Cardiac fibroblast (primary cell): Measurements from ENCODE around the gene FFAR3.
"Not testable (repeated sequence)": the region's sequence is repeated elsewhere in the genome, so short reads cannot be mapped to it uniquely, and the experiment has no call there.

Source experiments
- DNase-seq, 2 donors: peaks; one replicate each; pipeline versions ENCODE4 v3.0.0 to v3.0.0-alpha.2; 2010; ENCODE audit warnings: low read depth in 2 of 2
- H3K4me3 ChIP-seq, 2 donors: replicated peaks in 1 of 2; 1 replicate in 1 of 2; 2 replicates in 1 of 2; pipeline ENCODE4 v1.5.1; 2011; ENCODE audit warnings: low read depth in 2 of 2, low read length in 2 of 2, mild to moderate bottlenecking in 2 of 2, moderate library complexity in 1 of 2
- TF ChIP-seq, protein P1 (sequence below): IDR thresholded peaks from one replicate; pipeline ENCODE4 v1.5.1; 2011; ENCODE audit warnings: low read depth, mild to moderate bottlenecking, low read length, inconsistent platforms

The FFAR3 gene

DNA sequence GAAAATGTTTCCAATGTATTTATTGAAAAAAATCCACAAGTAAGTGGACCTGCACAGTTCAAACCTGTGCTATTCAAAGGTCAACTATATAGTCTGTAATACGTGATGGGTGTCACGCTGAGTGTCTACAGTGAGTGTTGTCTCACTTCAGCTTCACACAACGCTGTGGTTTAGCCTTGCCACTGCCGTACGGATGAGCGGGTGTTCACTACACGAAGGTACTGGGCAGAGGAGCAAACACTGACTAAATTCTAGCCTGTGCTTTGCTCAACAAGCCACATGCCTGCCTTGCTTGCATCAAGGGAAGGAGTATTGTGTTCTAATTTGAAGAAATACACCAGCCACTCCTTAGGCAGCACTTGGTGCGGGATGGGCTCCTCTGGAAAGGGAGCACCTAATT, 3.4 kb upstream of the FFAR3 start:
- no peak for DNase-seq
- no peak overlapping the region for H3K4me3 ChIP-seq
- TF ChIP-seq, protein P1, sequence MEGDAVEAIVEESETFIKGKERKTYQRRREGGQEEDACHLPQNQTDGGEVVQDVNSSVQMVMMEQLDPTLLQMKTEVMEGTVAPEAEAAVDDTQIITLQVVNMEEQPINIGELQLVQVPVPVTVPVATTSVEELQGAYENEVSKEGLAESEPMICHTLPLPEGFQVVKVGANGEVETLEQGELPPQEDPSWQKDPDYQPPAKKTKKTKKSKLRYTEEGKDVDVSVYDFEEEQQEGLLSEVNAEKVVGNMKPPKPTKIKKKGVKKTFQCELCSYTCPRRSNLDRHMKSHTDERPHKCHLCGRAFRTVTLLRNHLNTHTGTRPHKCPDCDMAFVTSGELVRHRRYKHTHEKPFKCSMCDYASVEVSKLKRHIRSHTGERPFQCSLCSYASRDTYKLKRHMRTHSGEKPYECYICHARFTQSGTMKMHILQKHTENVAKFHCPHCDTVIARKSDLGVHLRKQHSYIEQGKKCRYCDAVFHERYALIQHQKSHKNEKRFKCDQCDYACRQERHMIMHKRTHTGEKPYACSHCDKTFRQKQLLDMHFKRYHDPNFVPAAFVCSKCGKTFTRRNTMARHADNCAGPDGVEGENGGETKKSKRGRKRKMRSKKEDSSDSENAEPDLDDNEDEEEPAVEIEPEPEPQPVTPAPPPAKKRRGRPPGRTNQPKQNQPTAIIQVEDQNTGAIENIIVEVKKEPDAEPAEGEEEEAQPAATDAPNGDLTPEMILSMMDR, result no peak

- TF ChIP-seq, protein P1, result no peak
- no peak overlapping the region for H3K4me3 ChIP-seq
- DNase-seq, result peak in 1 of 2 donors; percentile 29
These were observed 2.3 kb upstream of the FFAR3 start for GRCh38 chr19:35355791-35356460.

DNA sequence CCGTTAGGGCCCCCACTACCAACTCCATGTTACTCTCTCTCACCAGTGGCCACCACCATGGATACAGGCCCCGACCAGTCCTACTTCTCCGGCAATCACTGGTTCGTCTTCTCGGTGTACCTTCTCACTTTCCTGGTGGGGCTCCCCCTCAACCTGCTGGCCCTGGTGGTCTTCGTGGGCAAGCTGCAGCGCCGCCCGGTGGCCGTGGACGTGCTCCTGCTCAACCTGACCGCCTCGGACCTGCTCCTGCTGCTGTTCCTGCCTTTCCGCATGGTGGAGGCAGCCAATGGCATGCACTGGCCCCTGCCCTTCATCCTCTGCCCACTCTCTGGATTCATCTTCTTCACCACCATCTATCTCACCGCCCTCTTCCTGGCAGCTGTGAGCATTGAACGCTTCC, 574 bp downstream of the FFAR3 start:
- not testable (repeated sequence) for H3K4me3 ChIP-seq, DNase-seq

- not testable (repeated sequence) for DNase-seq, H3K4me3 ChIP-seq
These were observed 1.1 kb downstream of the FFAR3 start for GRCh38 chr19:35359395-35359794.

- DNase-seq, H3K4me3 ChIP-seq: not testable (repeated sequence)
These were observed 1.8 kb downstream of the FFAR3 start for GRCh38 chr19:35360081-35360480.

DNA sequence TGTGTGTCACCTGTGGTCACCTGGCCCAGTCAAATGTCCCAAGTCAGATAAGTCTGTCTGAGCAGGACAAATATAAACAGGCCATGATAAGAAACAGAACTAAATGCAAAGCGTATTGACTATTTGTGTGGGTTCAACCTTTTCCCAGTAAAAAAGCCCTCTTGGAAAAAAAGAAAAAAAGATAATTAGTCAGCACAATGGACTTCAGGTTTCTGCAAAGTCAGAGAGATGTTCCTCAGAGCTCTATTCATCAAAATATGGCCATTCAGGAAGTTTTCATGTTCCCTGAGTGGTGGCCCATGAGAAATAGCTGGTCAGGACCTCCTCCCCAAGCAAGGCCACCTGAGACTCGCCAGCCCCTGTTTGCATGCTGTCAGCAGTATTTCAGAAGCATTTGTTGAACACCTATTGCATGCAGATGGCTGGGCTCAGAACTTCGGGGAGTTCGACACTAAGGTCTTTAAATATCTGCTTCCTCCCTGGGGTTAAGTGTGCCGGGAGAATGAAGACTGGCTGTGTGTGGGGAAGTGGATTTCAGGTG, 2.7 kb downstream of the FFAR3 start:
- DNase-seq, result no peak
- H3K4me3 ChIP-seq, result no peak overlapping the region
- TF ChIP-seq, protein P1, result no peak

- H3K4me3 ChIP-seq, result no peak overlapping the region
- TF ChIP-seq, protein P1, result no peak
- DNase-seq, result no peak
These were observed 4.2 kb downstream of the FFAR3 start for GRCh38 chr19:35362261-35363000.

DNA sequence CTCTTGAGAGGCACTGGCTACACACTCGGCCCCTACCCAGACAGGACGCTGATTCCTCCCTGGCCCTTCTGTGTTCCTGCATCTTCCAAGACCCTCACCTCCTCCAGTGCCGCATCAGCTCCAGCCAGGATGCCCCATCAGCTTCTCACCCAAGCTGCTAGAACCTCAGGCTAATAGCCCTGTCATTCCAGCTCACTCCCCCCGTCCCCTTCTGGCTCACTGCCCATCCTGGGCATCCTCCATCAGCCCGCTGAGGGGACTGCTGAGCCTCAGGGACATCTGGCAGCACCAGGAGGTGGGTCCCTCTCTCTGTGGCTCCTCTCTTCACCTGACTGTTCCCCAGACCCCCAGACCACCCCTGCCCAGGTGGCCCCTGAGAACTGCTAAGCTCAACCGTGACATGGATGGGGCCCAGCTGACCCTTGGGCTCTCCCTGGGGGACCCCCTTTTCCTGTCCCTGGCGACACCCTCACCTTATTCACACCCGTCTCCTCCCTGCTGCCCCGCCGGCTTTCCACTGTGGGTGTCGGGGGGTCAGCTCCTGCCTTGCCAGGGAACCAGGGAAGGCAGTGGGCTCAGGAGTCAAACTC, 4.8 kb downstream of the FFAR3 start:
- H3K4me3 ChIP-seq, result no peak overlapping the region
- no peak for DNase-seq

More for the DNA sequence above, 4.8 kb downstream of the FFAR3 start:
- TF ChIP-seq, protein P1, result no peak
